NB4 (cell line): ENCODE measurements around the gene CHCHD6.

Experiments
- DNase-seq: peaks from one replicate; pipeline ENCODE4 v3.0.0; 2010; ENCODE audit warnings: low read depth
- H3K4me3 ChIP-seq: one replicate; pipeline ENCODE4 v1.5.1; 2011; ENCODE audit warnings: mild to moderate bottlenecking, low read depth, low read length, moderate library complexity
- MYC ChIP-seq: IDR thresholded peaks from 2 replicates; pipeline ENCODE4 v1.6.1; 2011; ENCODE audit warnings: low read depth, low read length
- POLR2A ChIP-seq: IDR thresholded peaks from 2 replicates; pipeline ENCODE4 v1.6.1; 2011; ENCODE audit warnings: mild to moderate bottlenecking; ENCODE audit not compliant: insufficient read length; ENCODE audit errors: extremely low read depth
- TF ChIP-seq, protein P1 (sequence below): IDR thresholded peaks from 2 replicates; pipeline ENCODE4 v1.6.1; 2011; ENCODE audit warnings: low read depth, low read length
- TF ChIP-seq, protein P2 (sequence below): IDR thresholded peaks from one replicate; pipeline ENCODE4 v1.5.1; 2012; ENCODE audit warnings: low read depth, low read length

Gene CHCHD6

DNA sequence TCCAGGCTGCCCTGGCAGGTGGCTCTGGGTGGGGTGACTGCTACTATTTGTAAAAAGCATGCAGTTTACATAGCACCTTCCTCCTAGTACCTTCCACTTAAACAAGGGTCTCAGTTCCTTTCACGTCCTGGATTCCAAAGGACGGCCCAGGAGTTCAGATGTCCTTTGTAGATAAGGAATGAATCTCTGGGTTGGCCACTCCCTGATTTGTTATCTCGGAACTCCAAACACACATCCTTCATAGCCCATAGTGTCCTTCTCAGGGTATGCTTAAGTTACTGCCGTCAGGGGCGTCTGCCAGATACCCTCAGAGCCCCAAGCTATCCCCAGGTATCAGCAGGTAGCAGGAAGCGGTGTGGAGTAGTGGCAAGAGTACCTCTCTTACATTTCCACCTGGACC, 177.8 kb downstream of the CHCHD6 start:
- no peak for DNase-seq
- H3K4me3 ChIP-seq = no peak overlapping the region
- TF ChIP-seq, protein P1, sequence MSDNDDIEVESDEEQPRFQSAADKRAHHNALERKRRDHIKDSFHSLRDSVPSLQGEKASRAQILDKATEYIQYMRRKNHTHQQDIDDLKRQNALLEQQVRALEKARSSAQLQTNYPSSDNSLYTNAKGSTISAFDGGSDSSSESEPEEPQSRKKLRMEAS = no peak
- TF ChIP-seq MYC (no peak), POLR2A (no peak)
- TF ChIP-seq, protein P2, sequence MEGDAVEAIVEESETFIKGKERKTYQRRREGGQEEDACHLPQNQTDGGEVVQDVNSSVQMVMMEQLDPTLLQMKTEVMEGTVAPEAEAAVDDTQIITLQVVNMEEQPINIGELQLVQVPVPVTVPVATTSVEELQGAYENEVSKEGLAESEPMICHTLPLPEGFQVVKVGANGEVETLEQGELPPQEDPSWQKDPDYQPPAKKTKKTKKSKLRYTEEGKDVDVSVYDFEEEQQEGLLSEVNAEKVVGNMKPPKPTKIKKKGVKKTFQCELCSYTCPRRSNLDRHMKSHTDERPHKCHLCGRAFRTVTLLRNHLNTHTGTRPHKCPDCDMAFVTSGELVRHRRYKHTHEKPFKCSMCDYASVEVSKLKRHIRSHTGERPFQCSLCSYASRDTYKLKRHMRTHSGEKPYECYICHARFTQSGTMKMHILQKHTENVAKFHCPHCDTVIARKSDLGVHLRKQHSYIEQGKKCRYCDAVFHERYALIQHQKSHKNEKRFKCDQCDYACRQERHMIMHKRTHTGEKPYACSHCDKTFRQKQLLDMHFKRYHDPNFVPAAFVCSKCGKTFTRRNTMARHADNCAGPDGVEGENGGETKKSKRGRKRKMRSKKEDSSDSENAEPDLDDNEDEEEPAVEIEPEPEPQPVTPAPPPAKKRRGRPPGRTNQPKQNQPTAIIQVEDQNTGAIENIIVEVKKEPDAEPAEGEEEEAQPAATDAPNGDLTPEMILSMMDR = no peak

DNA sequence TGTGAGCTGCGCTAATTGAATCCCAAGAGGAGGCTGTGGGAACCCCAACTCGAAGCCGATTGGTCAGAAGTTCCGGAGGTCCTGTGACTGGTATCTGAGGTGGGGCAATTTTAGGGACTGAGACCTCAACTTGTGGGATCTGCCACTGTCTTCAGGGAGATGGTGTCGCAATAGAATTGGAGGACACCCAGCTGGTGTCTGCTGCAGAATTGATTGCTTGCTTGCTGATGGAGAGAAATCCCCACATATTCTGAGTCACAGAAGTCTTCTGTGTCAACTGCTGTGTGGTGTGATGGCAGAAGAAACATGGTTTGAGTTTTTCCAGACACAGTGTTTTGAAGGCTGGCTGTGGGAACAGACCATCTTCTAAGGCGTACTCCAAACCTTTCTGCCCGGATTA, 179.2 kb downstream of the CHCHD6 start:
- TF ChIP-seq, protein P2 = no peak
- TF ChIP-seq, protein P1 = no peak
- TF ChIP-seq MYC = no peak
- TF ChIP-seq POLR2A = no peak
- no peak overlapping the region for H3K4me3 ChIP-seq
- peak; percentile 52 for DNase-seq

DNA sequence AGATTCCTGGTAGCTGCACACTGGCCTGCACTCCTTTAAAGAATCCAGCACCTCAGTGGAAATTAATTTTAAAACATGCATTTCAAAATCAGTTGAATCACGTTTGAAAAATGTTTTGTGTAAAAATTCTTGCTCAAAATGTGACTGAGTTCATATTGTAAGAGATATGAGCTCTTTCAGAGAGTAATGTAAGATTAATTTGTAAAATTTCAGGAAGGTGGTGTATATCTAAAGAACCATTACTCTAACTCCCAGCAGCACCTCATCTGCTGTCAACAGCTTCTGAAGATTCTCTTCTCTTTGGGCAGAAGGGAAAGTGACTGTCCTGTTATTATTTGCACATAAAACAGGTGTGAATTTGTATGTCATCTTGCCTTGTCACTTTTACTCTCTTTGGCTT, 181.4 kb downstream of the CHCHD6 start:
- no peak for DNase-seq
- no peak overlapping the region for H3K4me3 ChIP-seq
- TF ChIP-seq POLR2A (no peak), MYC (no peak)
- TF ChIP-seq, protein P1 = no peak
- TF ChIP-seq, protein P2 = no peak

DNA sequence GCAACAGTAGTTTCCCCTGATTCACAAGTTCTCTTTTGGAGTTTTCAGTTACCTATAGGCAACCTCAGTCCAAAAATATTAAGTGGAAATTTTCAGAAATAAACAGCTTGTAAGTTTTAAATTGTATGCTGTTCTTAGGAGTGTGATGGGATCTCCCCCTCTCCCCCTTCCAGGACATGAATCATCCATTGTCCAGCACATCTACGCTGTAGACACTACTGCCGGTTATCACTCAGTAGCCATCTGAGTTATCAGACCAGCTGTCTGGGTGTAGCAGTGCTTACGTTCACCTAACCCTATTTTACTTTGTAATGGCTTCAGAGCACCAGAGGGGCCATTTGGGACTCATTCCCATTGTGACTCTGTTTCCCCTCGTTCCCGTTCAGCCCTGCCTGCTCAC, 182.2 kb downstream of the CHCHD6 start:
- no peak for DNase-seq
- H3K4me3 ChIP-seq = no peak overlapping the region
- TF ChIP-seq MYC = no peak
- TF ChIP-seq, protein P2 = no peak
- TF ChIP-seq POLR2A = no peak
- TF ChIP-seq, protein P1 = no peak

DNA sequence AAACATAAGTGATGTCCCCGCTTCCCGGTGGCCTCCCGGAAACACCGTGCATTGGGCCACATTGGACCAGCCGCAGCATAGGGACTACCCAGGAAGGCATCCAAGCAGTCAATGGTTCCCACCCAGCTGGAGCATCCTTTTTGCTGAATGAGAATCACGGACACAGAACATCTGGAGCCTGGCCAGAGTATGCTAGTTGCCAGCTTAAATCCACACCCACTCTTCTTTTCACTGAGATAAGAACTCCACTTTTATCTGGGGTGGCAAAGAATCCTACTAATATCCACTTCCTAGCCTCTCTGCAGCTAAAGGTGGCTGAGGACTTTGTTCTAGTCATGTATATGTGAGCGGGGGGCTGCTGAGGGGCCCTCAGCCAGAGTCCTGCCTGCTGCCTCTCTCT, 183.6 kb downstream of the CHCHD6 start:
- H3K4me3 ChIP-seq = no peak overlapping the region
- TF ChIP-seq MYC (no peak), POLR2A (no peak)
- TF ChIP-seq, protein P1 = no peak
- TF ChIP-seq, protein P2 = no peak
- no peak for DNase-seq
